ENCODE results near the gene F13A1.

DNA sequence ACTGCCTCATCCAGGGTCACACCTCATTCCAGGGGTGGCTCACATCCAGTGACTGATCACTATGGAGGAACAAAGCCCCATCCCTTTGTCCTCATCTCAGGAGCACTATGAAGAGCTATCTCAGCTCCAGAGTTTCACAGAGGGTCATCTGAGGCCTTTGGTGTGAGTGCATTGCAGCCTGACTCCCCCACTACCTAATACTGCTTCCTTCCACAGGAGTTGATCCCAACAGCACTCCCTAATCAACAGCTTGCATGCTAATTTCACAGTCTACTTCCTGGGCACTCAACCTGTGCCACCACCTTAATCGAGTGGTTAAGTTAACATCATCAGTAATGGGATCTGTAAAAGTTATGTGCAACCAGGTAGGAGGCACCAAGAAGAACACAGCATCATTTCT, 37.7 kb downstream of the F13A1 start:
- TF ChIP-seq POLR2AphosphoS5 (IDR thresholded peaks at IDR 0.05; ENCODE audit: low read depth, low read length) (no peak), POLR2A (IDR thresholded peaks at IDR 0.05; ENCODE audit: low read depth, low read length) (no peak)
